HG03442 (cell line): Measurements from ENCODE around the gene TLR2.

ENCODE experiments used
- ATAC-seq: cut with Tn5 transposase; IDR thresholded peaks from one replicate; pipeline ENCODE4 v1.9.1; 2021; ENCODE audit warnings: mild to moderate bottlenecking, moderate library complexity; ENCODE audit not compliant: unreplicated experiment

TLR2 gene

GRCh38 chr4:153684182-153684970 is at the start of gene TLR2:
TSS of gene TLR2 (plus strand) at chr4:153684280. CDS start at chr4:153702908, 18,628 bp downstream.
- ATAC-seq, result peak; percentile 92

- ATAC-seq, result no peak
These were observed 49.2 kb upstream of the TLR2 start for GRCh38 chr4:153634738-153635353.

- ATAC-seq, result no peak
These were observed 48.2 kb upstream of the TLR2 start for GRCh38 chr4:153635846-153636245.

GRCh38 chr4:153637201-153637600 is 46.9 kb upstream of the TLR2 start:
- no peak for ATAC-seq

GRCh38 chr4:153638011-153638410 is 46.1 kb upstream of the TLR2 start:
- ATAC-seq, result no peak

- no peak for ATAC-seq
These were observed 45.1 kb upstream of the TLR2 start for GRCh38 chr4:153638999-153639398.

- no peak for ATAC-seq
These were observed 44.0 kb upstream of the TLR2 start for GRCh38 chr4:153639833-153640802.

GRCh38 chr4:153641532-153641931 is 42.5 kb upstream of the TLR2 start:
- peak; percentile 37 for ATAC-seq

GRCh38 chr4:153643406-153644383 is 40.4 kb upstream of the TLR2 start:
- peak; percentile 87 for ATAC-seq

- no peak for ATAC-seq
These were observed 38.9 kb upstream of the TLR2 start for GRCh38 chr4:153645183-153645582.

GRCh38 chr4:153646261-153646660 is 37.8 kb upstream of the TLR2 start:
- ATAC-seq, result no peak

- no peak for ATAC-seq
These were observed 37.1 kb upstream of the TLR2 start for GRCh38 chr4:153646978-153647377.

GRCh38 chr4:153647975-153648374 is 36.1 kb upstream of the TLR2 start:
- ATAC-seq, result no peak

- no peak for ATAC-seq
These were observed 34.5 kb upstream of the TLR2 start for GRCh38 chr4:153649572-153649991.

GRCh38 chr4:153651116-153651515 is 33.0 kb upstream of the TLR2 start:
- ATAC-seq, result no peak

- no peak for ATAC-seq
These were observed 32.5 kb upstream of the TLR2 start for GRCh38 chr4:153651587-153651986.

- ATAC-seq, result no peak
These were observed 31.9 kb upstream of the TLR2 start for GRCh38 chr4:153652051-153652784.

GRCh38 chr4:153655002-153655541 is 29.0 kb upstream of the TLR2 start:
- no peak for ATAC-seq

GRCh38 chr4:153655928-153656327 is 28.2 kb upstream of the TLR2 start:
- ATAC-seq, result no peak
